Small intestine (tissue), 7 donors: ENCODE measurements around the gene APOL3. TPM values are rescaled to one million over a fixed set of nuclear protein-coding genes. Genes with fewer than 3 reads are reported as not detected.
A peak's percentile ranks its signal among the peaks of the same experiment; 100 is the strongest.

ENCODE experiments used
- DNase-seq, 2 donors: peaks; one replicate each; pipeline versions ENCODE4 v3.0.0 to v3.0.0-alpha.2; 2013
- FAIRE-seq: peaks from 2 replicates; lab custom pipeline; 2012; peaks lifted over from hg19 to GRCh38; lab: Jason Lieb, UNC
- H3K27ac ChIP-seq, 3 donors: one replicate each; pipeline ENCODE4 v1.5.1; 2013; ENCODE audit warnings: low read length in 2 of 3, mild to moderate bottlenecking in 2 of 3, control low read depth in 1 of 3, inconsistent platforms in 1 of 3, low read depth in 1 of 3, moderate library complexity in 1 of 3
- H3K27me3 ChIP-seq, 3 donors: one replicate each; pipeline ENCODE4 v1.6.1; 2013; ENCODE audit warnings: low read length in 3 of 3, inconsistent platforms in 1 of 3; ENCODE audit not compliant: control insufficient read depth in 3 of 3, insufficient read depth in 3 of 3
- H3K36me3 ChIP-seq, 3 donors: one replicate each; pipeline ENCODE4 v1.6.1; 2013; ENCODE audit warnings: low read length in 3 of 3, inconsistent platforms in 1 of 3, low read depth in 1 of 3, mild to moderate bottlenecking in 1 of 3, moderate library complexity in 1 of 3; ENCODE audit not compliant: control insufficient read depth in 3 of 3, insufficient read depth in 2 of 3
- H3K4me1 ChIP-seq, 3 donors: one replicate each; pipeline ENCODE4 v1.6.1; 2013; ENCODE audit warnings: low read length in 2 of 3, inconsistent platforms in 1 of 3, low read depth in 1 of 3, mild to moderate bottlenecking in 1 of 3, moderate library complexity in 1 of 3; ENCODE audit not compliant: control insufficient read depth in 3 of 3, insufficient read depth in 2 of 3
- H3K4me3 ChIP-seq, 3 donors: one replicate each; pipeline ENCODE4 v1.5.1; 2013; ENCODE audit warnings: low read length in 3 of 3, control low read depth in 1 of 3, inconsistent platforms in 1 of 3, low read depth in 1 of 3, mild to moderate bottlenecking in 1 of 3, moderate library complexity in 1 of 3
- H3K9me3 ChIP-seq, 2 donors: one replicate each; pipeline ENCODE4 v1.6.1; 2013; ENCODE audit warnings: low read depth in 1 of 2, low read length in 1 of 2; ENCODE audit not compliant: control insufficient read depth in 2 of 2, insufficient read depth in 1 of 2
- WGBS, 3 donors: extraction: QIAGEN DNeasy Blood & Tissue Kit; methylation state at CpG; one replicate each; pipeline ENCODE4 v1.1.7; 2013; 5-methylcytosine and 5-hydroxymethylcytosine counted together
- polyA plus RNA-seq, 4 donors: library from polyadenylated mRNA; stranded (reverse) in 3 of 4; unstranded in 1 of 4; fragments of 200-250 nt in 3 of 4; fragments of 120-200 nt in 1 of 4; gene quantifications; one replicate each; pipeline versions ENCODE4 v1.2.1 to v1.2.3, GENCODE V29; 2013
- donor health status: healthy with polysubstance abuse.
- donor health status: control.
- donor health status: control.
- donor health status: Bipolar disorder and iron deficiency.
- donor health status: healthy.

Gene APOL3
- polyA plus RNA-seq, 4 donors, result 9.3 to 44.7 (median 18.0) TPM

GRCh38 chr22:36197514-36198146, 37.1 kb upstream of the APOL3 start:
- Histone ChIP-seq H3K9me3 (no peaks in the 10 kb centered on the region), H3K4me3 (no peak overlapping the region), H3K27ac (peak overlapping the region in 2 of 3 donors; percentile 57 to 60), H3K4me1 (peaks cover 0 to 23% (median 6%) of the 10 kb centered on the region in 3 donors), H3K36me3 (peaks cover 0 to 14% (median 0%) of the 10 kb centered on the region in 3 donors), H3K27me3 (no peaks in the 10 kb centered on the region)
- 54 to 78% (median 70%) methylated on average over 8 of the region's 8 CpGs for WGBS, 3 donors
- FAIRE-seq (no peak), DNase-seq (peak in 1 of 2 donors; percentile 26)

- DNase-seq (peak in 1 of 2 donors; percentile 40), FAIRE-seq (no peak)
- H3K27ac ChIP-seq, result peak overlapping the region in 2 of 3 donors; percentile 57 to 60
- H3K27me3 ChIP-seq, result no peaks in the 10 kb centered on the region
- H3K9me3 ChIP-seq, result no peaks in the 10 kb centered on the region
- no peak overlapping the region for H3K4me3 ChIP-seq
- peaks cover 0 to 16% (median 0%) of the 10 kb centered on the region in 3 donors for H3K36me3 ChIP-seq
- H3K4me1 ChIP-seq, result peaks cover 0 to 22% (median 6%) of the 10 kb centered on the region in 3 donors
- WGBS, 3 donors, result 25 to 62% (median 59%) methylated on average over 5 of the region's 5 CpGs
These were observed 36.5 kb upstream of the APOL3 start for GRCh38 chr22:36197065-36197440.

DNA sequence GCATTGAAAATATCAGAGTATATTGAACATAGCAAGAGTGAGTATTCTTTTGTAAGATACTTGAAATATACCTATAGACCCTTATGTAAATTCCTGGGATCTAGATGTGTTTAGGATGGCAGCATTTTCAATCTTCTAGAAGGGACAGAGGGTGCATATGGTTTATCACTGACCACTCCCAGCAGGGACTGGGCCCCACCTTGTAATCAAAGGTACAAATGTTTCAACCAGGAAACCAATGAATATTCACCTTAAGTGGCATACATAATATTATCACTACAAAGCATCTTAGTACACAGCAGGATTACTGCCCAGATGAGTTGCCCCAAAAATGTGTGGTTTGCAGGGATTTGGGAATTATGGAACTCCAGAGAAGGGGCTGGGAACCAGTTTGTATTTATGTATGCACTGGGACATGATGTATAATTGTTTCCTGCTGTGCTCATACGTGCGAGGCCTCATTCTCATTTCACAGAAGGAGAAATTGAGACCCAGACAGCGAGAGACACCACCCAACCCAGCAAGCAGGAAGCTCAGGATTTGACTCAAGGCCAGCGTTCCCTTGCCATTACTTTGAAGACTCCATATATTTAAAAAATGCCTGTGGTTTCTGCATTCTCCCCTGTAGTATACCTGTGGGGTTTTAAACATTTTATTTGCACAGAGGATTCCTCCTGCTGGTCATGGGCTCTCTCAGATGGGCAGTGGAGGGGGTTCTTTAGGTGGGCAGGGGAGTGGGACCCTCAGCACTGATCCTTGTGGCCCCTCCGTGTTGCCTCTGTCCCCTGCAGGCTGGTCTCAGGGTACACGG, 35.9 kb upstream of the APOL3 start:
- H3K4me3 ChIP-seq, result no peak overlapping the region
- WGBS, 3 donors, result 48 to 68% (median 63%) methylated on average over 6 of the region's 6 CpGs
- DNase-seq (peak in 1 of 2 donors; percentile 55), FAIRE-seq (no peak)
- H3K4me1 ChIP-seq, result peaks cover 0 to 18% (median 6%) of the 10 kb centered on the region in 3 donors
- no peaks in the 10 kb centered on the region for H3K27me3 ChIP-seq
- no peaks in the 10 kb centered on the region for H3K9me3 ChIP-seq
- peaks cover 0 to 18% (median 0%) of the 10 kb centered on the region in 3 donors for H3K36me3 ChIP-seq
- H3K27ac ChIP-seq, result peak overlapping the region in 2 of 3 donors; percentile 55 to 57

GRCh38 chr22:36194971-36195370, 34.4 kb upstream of the APOL3 start:
- no peak for FAIRE-seq
- no peak overlapping the region for H3K4me3 ChIP-seq
- peaks cover 0 to 23% (median 0%) of the 10 kb centered on the region in 3 donors for H3K36me3 ChIP-seq
- H3K9me3 ChIP-seq, result no peaks in the 10 kb centered on the region
- no peaks in the 10 kb centered on the region for H3K27me3 ChIP-seq
- peaks cover 0 to 18% (median 6%) of the 10 kb centered on the region in 3 donors for H3K4me1 ChIP-seq
- 44 to 52% (median 47%) methylated on average over 5 of the region's 5 CpGs for WGBS, 3 donors
- no peak overlapping the region for H3K27ac ChIP-seq
- peak; percentile 58 to 71 for DNase-seq

- no peaks in the 10 kb centered on the region for H3K27me3 ChIP-seq
- no peak for FAIRE-seq
- WGBS, 3 donors, result 80 to 92% (median 87%) methylated on average over 2 of the region's 2 CpGs
- no peak for DNase-seq
- no peak overlapping the region for H3K4me3 ChIP-seq
- no peak overlapping the region for H3K27ac ChIP-seq
- peaks cover 0 to 23% (median 0%) of the 10 kb centered on the region in 3 donors for H3K36me3 ChIP-seq
- no peaks in the 10 kb centered on the region for H3K9me3 ChIP-seq
- peaks cover 0 to 18% (median 6%) of the 10 kb centered on the region in 3 donors for H3K4me1 ChIP-seq
These were observed 33.8 kb upstream of the APOL3 start for GRCh38 chr22:36194385-36194784.

- 55 to 59% (median 57%) methylated on average over 3 of the region's 3 CpGs for WGBS, 3 donors
- no peak for FAIRE-seq
- no peaks in the 10 kb centered on the region for H3K27me3 ChIP-seq
- H3K36me3 ChIP-seq, result peaks cover 0 to 15% (median 0%) of the 10 kb centered on the region in 3 donors
- H3K27ac ChIP-seq, result no peak overlapping the region
- H3K4me3 ChIP-seq, result no peak overlapping the region
- peak in 1 of 2 donors; percentile 55 for DNase-seq
- H3K9me3 ChIP-seq, result no peaks in the 10 kb centered on the region
- peaks cover 0 to 18% (median 4%) of the 10 kb centered on the region in 3 donors for H3K4me1 ChIP-seq
These were observed 33.0 kb upstream of the APOL3 start for GRCh38 chr22:36193577-36193976.

GRCh38 chr22:36193171-36193570, 32.6 kb upstream of the APOL3 start:
- no peak for FAIRE-seq
- H3K4me1 ChIP-seq, result peaks cover 0 to 18% (median 4%) of the 10 kb centered on the region in 3 donors

DNA sequence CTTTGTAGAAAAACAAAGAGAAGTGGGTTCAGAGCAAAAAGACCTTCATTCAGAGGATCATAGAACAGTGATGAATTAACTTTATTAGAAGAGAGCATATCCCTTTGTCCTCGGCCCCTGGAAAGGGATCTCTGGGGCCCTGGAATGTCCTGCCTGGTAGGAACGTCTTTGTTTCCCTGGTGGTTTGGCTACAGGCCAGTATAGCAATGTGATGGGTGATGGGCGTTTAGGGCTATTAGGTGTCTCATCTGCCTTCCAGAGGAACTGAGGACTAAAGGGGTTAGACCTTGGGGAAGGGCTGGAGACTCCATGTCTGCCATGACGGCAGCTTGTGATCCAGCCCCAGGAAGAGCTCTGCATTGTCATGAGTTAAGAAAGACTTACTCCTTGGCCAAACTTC, 32.0 kb upstream of the APOL3 start:
- H3K4me3 ChIP-seq, result no peak overlapping the region
- no peak overlapping the region for H3K27ac ChIP-seq
- no peaks in the 10 kb centered on the region for H3K27me3 ChIP-seq
- H3K4me1 ChIP-seq, result peaks cover 0 to 12% (median 4%) of the 10 kb centered on the region in 3 donors
- peaks cover 0 to 13% (median 0%) of the 10 kb centered on the region in 3 donors for H3K36me3 ChIP-seq
- no peaks in the 10 kb centered on the region for H3K9me3 ChIP-seq
- FAIRE-seq (no peak), DNase-seq (no peak)
- 53 to 70% (median 56%) methylated on average over 4 of the region's 4 CpGs for whole genome bisulfite sequencing, 3 donors

More at GRCh38 chr22:36193171-36193570, 32.6 kb upstream of the APOL3 start:
- peak in 1 of 2 donors; percentile 16 for DNase-seq
- H3K9me3 ChIP-seq, result no peaks in the 10 kb centered on the region
- no peak overlapping the region for H3K4me3 ChIP-seq
- H3K36me3 ChIP-seq, result peaks cover 0 to 13% (median 0%) of the 10 kb centered on the region in 3 donors
- WGBS, 3 donors, result 51 to 78% (median 55%) methylated on average over 3 of the region's 3 CpGs
- H3K27me3 ChIP-seq, result no peaks in the 10 kb centered on the region
- no peak overlapping the region for H3K27ac ChIP-seq
